KMS-11 (cell line): ENCODE results near the gene ALMS1.
"Not testable (repeated sequence)": the region's sequence is repeated elsewhere in the genome, so short reads cannot be mapped to it uniquely, and the experiment has no call there.

Experiments used
- H2AFZ ChIP-seq: fragments of 200-600 bp; sonication (generic); 2 replicates; pipeline ENCODE4 v1.6.1; 2016; ENCODE audit warnings: antibody characterized with exemption, mixed run types, low read depth
- H3K27ac ChIP-seq: fragments of 200-600 bp; sonication (generic); 2 replicates; pipeline ENCODE4 v1.6.1; 2016; ENCODE audit warnings: mild to moderate bottlenecking, mixed run types
- H3K27me3 ChIP-seq: fragments of 200-600 bp; sonication (generic); 2 replicates; pipeline ENCODE4 v1.6.1; 2017; ENCODE audit warnings: mild to moderate bottlenecking, low read depth, mixed run types, moderate library complexity; ENCODE audit not compliant: insufficient read depth
- H3K36me3 ChIP-seq: fragments of 200-600 bp; sonication (generic); 2 replicates; pipeline ENCODE4 v1.6.1; 2017; ENCODE audit warnings: mild to moderate bottlenecking, mixed run types; ENCODE audit not compliant: insufficient read depth
- H3K4me1 ChIP-seq: fragments of 200-600 bp; sonication (generic); 2 replicates; pipeline ENCODE4 v1.6.1; 2016; ENCODE audit warnings: mild to moderate bottlenecking, low read depth, mixed run types; ENCODE audit not compliant: poor library complexity, severe bottlenecking
- H3K4me2 ChIP-seq: fragments of 200-600 bp; sonication (generic); 2 replicates; pipeline ENCODE4 v1.7.0; 2016; ENCODE audit warnings: mild to moderate bottlenecking, mixed run types
- H3K4me3 ChIP-seq: fragments of 200-600 bp; sonication (generic); IDR thresholded peaks from 2 replicates; pipeline ENCODE4 v1.6.1; 2017; ENCODE audit warnings: low read depth, low read length, mixed read lengths; ENCODE audit not compliant: insufficient read depth
- H3K79me2 ChIP-seq: fragments of 200-600 bp; sonication (generic); 2 replicates; pipeline ENCODE4 v1.6.1; 2016; ENCODE audit warnings: low read depth, mixed run types; ENCODE audit not compliant: insufficient read depth
- H3K9ac ChIP-seq: fragments of 200-600 bp; sonication (generic); 2 replicates; pipeline ENCODE4 v1.6.1; 2016; ENCODE audit warnings: mild to moderate bottlenecking, mixed run types
- H4K20me1 ChIP-seq: fragments of 200-600 bp; sonication (generic); 2 replicates; pipeline ENCODE4 v1.6.1; 2016; ENCODE audit warnings: mild to moderate bottlenecking, mixed run types; ENCODE audit not compliant: insufficient read depth
- CTCF ChIP-seq: fragments of 200-600 bp; sonication (generic); conservative IDR thresholded peaks from 2 replicates; pipeline ENCODE4 v1.6.1; 2017; ENCODE audit warnings: low read depth, mild to moderate bottlenecking, antibody characterized with exemption, low read length, moderate library complexity, mixed read lengths

The ALMS1 gene

GRCh38 chr2:73593680-73594079, 208.0 kb downstream of the ALMS1 start:
- TF ChIP-seq CTCF = no peak

GRCh38 chr2:73594251-73594650, 208.6 kb downstream of the ALMS1 start:
- Histone ChIP-seq H3K27me3 (no peaks in the 10 kb centered on the region), H3K9ac (no peak overlapping the region)
- TF ChIP-seq CTCF = no peak

More at GRCh38 chr2:73593680-73594079, 208.0 kb downstream of the ALMS1 start:
- Histone ChIP-seq H3K4me1 (peaks cover 1% of the 10 kb centered on the region), H3K36me3 (no peaks in the 10 kb centered on the region), H4K20me1 (no peaks in the 10 kb centered on the region), H2AFZ (no peak overlapping the region), H3K27me3 (no peaks in the 10 kb centered on the region), H3K27ac (no peak overlapping the region), H3K4me2 (no peak overlapping the region), H3K79me2 (no peaks in the 10 kb centered on the region), H3K9ac (no peak overlapping the region), H3K4me3 (no peak overlapping the region)

GRCh38 chr2:73601780-73602179, 216.1 kb downstream of the ALMS1 start:
- Histone ChIP-seq H3K36me3 (no peaks in the 10 kb centered on the region), H3K27me3 (no peaks in the 10 kb centered on the region), H3K27ac (no peak overlapping the region), H4K20me1 (no peaks in the 10 kb centered on the region), H3K9ac (no peak overlapping the region), H3K4me1 (no peaks in the 10 kb centered on the region), H2AFZ (no peak overlapping the region), H3K4me2 (no peak overlapping the region), H3K79me2 (no peaks in the 10 kb centered on the region), H3K4me3 (no peak overlapping the region)
- TF ChIP-seq CTCF = no peak

More at GRCh38 chr2:73594251-73594650, 208.6 kb downstream of the ALMS1 start:
- Histone ChIP-seq H2AFZ (no peak overlapping the region), H3K36me3 (no peaks in the 10 kb centered on the region), H3K4me2 (no peak overlapping the region), H3K4me3 (no peak overlapping the region), H4K20me1 (no peaks in the 10 kb centered on the region), H3K4me1 (no peaks in the 10 kb centered on the region), H3K79me2 (no peaks in the 10 kb centered on the region), H3K27ac (no peak overlapping the region)

- H3K4me1 ChIP-seq, H4K20me1 ChIP-seq, H3K4me3 ChIP-seq, H3K9ac ChIP-seq, H3K27me3 ChIP-seq, H3K36me3 ChIP-seq, H3K4me2 ChIP-seq, H2AFZ ChIP-seq, H3K27ac ChIP-seq, H3K79me2 ChIP-seq: not testable (repeated sequence)
Observed at GRCh38 chr2:73603099-73603588, 217.5 kb downstream of the ALMS1 start.

GRCh38 chr2:73604589-73604988, 219.0 kb downstream of the ALMS1 start:
- H3K27ac ChIP-seq, H4K20me1 ChIP-seq, H3K36me3 ChIP-seq, H3K27me3 ChIP-seq, H2AFZ ChIP-seq, H3K4me2 ChIP-seq, H3K79me2 ChIP-seq, H3K9ac ChIP-seq, H3K4me1 ChIP-seq, H3K4me3 ChIP-seq: not testable (repeated sequence)
